GM21825 (cell line): ENCODE data around the gene TIMM50.

Experiments
- ATAC-seq: cut with Tn5 transposase; IDR thresholded peaks from one replicate; pipeline ENCODE4 v1.9.1; 2021; ENCODE audit warnings: mild to moderate bottlenecking, moderate library complexity; ENCODE audit not compliant: unreplicated experiment

Gene TIMM50

GRCh38 chr19:39525205-39525604 lies 44.6 kb downstream of the TIMM50 start:
- ATAC-seq = no peak

GRCh38 chr19:39531834-39532232 lies 51.2 kb downstream of the TIMM50 start:
- no peak for ATAC-seq

GRCh38 chr19:39532233-39533002 lies 51.8 kb downstream of the TIMM50 start, which contains the start of gene EID2B:
TSS of gene EID2B (minus strand) at chr19:39532852. CDS start at chr19:39532802, 50 bp downstream.
- ATAC-seq = peak; percentile 73

- no peak for ATAC-seq
Observed at GRCh38 chr19:39533003-39533512, 52.4 kb downstream of the TIMM50 start.

- no peak for ATAC-seq
Observed at GRCh38 chr19:39533791-39534190, 53.2 kb downstream of the TIMM50 start.

- no peak for ATAC-seq
Observed at GRCh38 chr19:39539165-39539517, 58.5 kb downstream of the TIMM50 start.

GRCh38 chr19:39539518-39540332 lies 59.1 kb downstream of the TIMM50 start, which contains the start of gene EID2:
TSS of gene EID2 (minus strand) at chr19:39540161. CDS start at chr19:39540079, 82 bp downstream.
- ATAC-seq = peak; percentile 84

GRCh38 chr19:39540333-39540673 lies 59.7 kb downstream of the TIMM50 start:
- no peak for ATAC-seq
